GM12874 (cell line): Measurements from ENCODE around the gene DPP10.

ENCODE experiments used
- CTCF ChIP-seq: IDR thresholded peaks from 2 replicates; pipeline ENCODE4 v1.5.1; 2011; ENCODE audit warnings: low read depth, mild to moderate bottlenecking, control low read depth, low read length, moderate library complexity; ENCODE audit not compliant: insufficient read depth

The DPP10 gene

GRCh38 chr2:115277366-115277765 lies 834.9 kb downstream of the DPP10 start:
- no peak for TF ChIP-seq CTCF

GRCh38 chr2:115285416-115285815 lies 843.0 kb downstream of the DPP10 start:
- no peak for TF ChIP-seq CTCF

GRCh38 chr2:115290478-115290877 lies 848.0 kb downstream of the DPP10 start:
- TF ChIP-seq CTCF, result no peak

GRCh38 chr2:115292742-115293141 lies 850.3 kb downstream of the DPP10 start:
- no peak for TF ChIP-seq CTCF

GRCh38 chr2:115294999-115295398 lies 852.6 kb downstream of the DPP10 start:
- TF ChIP-seq CTCF, result no peak

- no peak for TF ChIP-seq CTCF
Observed at GRCh38 chr2:115297056-115297455, 854.6 kb downstream of the DPP10 start.

GRCh38 chr2:115299199-115299598 lies 856.8 kb downstream of the DPP10 start:
- no peak for TF ChIP-seq CTCF

GRCh38 chr2:115305712-115306111 lies 863.3 kb downstream of the DPP10 start:
- TF ChIP-seq CTCF, result no peak
